Hepatocyte (in vitro differentiated cells): ENCODE measurements around the gene UBAP2. TPM values are rescaled to one million over a fixed set of nuclear protein-coding genes. Genes with fewer than 3 reads are reported as not detected.

ENCODE experiments used
- DNase-seq: peaks from one replicate; pipeline ENCODE4 v3.0.0-alpha.2; 2016; ENCODE audit warnings: low spot score
- H2AFZ ChIP-seq: fragments of 200-600 bp; sonication (generic); 2 replicates; pipeline ENCODE4 v1.6.0; 2016; ENCODE audit warnings: antibody characterized with exemption, mild to moderate bottlenecking
- H3K27ac ChIP-seq: fragments of 200-600 bp; sonication (generic); 2 replicates; pipeline ENCODE4 v1.5.1; 2016; ENCODE audit warnings: mild to moderate bottlenecking
- H3K27me3 ChIP-seq: fragments of 200-600 bp; sonication (generic); 2 replicates; pipeline ENCODE4 v1.6.1; 2016
- H3K36me3 ChIP-seq: fragments of 200-600 bp; sonication (generic); replicated peaks from 2 replicates; pipeline ENCODE4 v1.5.1; 2016; ENCODE audit warnings: low read depth; ENCODE audit not compliant: insufficient read depth
- H3K4me1 ChIP-seq: fragments of 200-600 bp; sonication (generic); 2 replicates; pipeline ENCODE4 v1.5.1; 2016; ENCODE audit warnings: mild to moderate bottlenecking, moderate library complexity; ENCODE audit not compliant: insufficient read depth
- H3K4me2 ChIP-seq: fragments of 200-600 bp; sonication (generic); 2 replicates; pipeline ENCODE4 v1.6.0; 2016
- H3K4me3 ChIP-seq: fragments of 200-600 bp; sonication (generic); 2 replicates; pipeline ENCODE4 v1.5.1; 2016; ENCODE audit warnings: mild to moderate bottlenecking
- H3K79me2 ChIP-seq: fragments of 200-600 bp; sonication (generic); 2 replicates; pipeline ENCODE4 v1.6.0; 2017; ENCODE audit warnings: mild to moderate bottlenecking
- H3K9me2 ChIP-seq: fragments of 200-600 bp; sonication (generic); replicated peaks from 2 replicates; pipeline ENCODE4 v1.6.0; 2017; ENCODE audit warnings: mild to moderate bottlenecking; ENCODE audit not compliant: insufficient read depth
- H3K9me3 ChIP-seq: fragments of 200-600 bp; sonication (generic); 2 replicates; pipeline ENCODE4 v1.5.1; 2016; ENCODE audit warnings: low read depth, mild to moderate bottlenecking
- H4K20me1 ChIP-seq: fragments of 200-600 bp; sonication (generic); 2 replicates; pipeline ENCODE4 v1.6.0; 2016; ENCODE audit warnings: mild to moderate bottlenecking; ENCODE audit not compliant: insufficient read depth, poor library complexity, severe bottlenecking
- EZH2 ChIP-seq: fragments of 200-600 bp; sonication (generic); IDR thresholded peaks from 2 replicates; pipeline ENCODE4 v1.6.1; 2016; ENCODE audit warnings: antibody characterized with exemption, mild to moderate bottlenecking, borderline replicate concordance
- EZH2phosphoT487 ChIP-seq: fragments of 200-600 bp; sonication (generic); IDR thresholded peaks from one replicate; pipeline ENCODE4 v1.6.1; 2018; ENCODE audit warnings: antibody characterized with exemption, mild to moderate bottlenecking, low read depth, moderate library complexity; ENCODE audit not compliant: unreplicated experiment, severe bottlenecking
- WGBS: methylation state at CpG from one replicate; pipeline ENCODE4 v1.1.6; 2016; ENCODE audit warnings: low lambda C conversion rate; ENCODE audit errors: missing lambda C conversion rate; 5-methylcytosine and 5-hydroxymethylcytosine counted together
- polyA plus RNA-seq: library from polyadenylated mRNA; unstranded; fragments of >200 nt; fragmentation: Nextera tagmentation; extraction: Ambion mirVana; gene quantifications from 2 replicates; pipeline ENCODE4 v1.2.1, GENCODE V29; 2016
- total RNA-seq: library from RNA; depleted of rRNA; stranded (reverse); fragments of >200 nt; gene quantifications from 2 replicates; pipeline ENCODE4 v1.2.3, GENCODE V29; 2014
- TF ChIP-seq, protein P1 (sequence below): fragments of 200-600 bp; sonication (generic); IDR thresholded peaks from 2 replicates; pipeline ENCODE4 v1.5.1; 2016; ENCODE audit warnings: antibody characterized with exemption, mild to moderate bottlenecking; ENCODE audit not compliant: poor library complexity

Gene UBAP2
- total and polyA plus RNA-seq, 2 experiments from 2014 or later, result 22.4 to 24.9 TPM

DNA sequence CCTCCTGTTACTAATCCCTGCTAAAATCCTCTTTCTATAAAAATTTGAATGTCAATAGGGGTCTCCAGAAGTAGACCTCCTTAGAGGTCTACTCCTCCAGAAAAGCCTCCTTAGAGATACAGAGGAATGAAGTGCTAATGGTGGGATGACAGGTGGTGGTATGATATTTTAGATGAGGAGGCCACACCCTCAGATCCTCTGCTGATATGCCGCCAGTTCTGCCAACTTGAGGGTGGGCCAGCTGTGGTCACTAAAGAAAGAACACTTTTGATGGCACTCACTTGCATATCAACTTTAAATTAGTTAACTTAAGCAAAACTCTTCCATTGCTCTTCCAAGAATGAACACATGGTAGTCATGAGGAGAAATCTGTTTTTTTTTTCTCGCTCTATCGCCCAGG, 16.9 kb upstream of the UBAP2 start:
- Histone ChIP-seq H3K4me2 (no peak overlapping the region), H3K27me3 (no peaks in the 10 kb centered on the region), H3K9me2 (no peaks in the 10 kb centered on the region), H3K36me3 (no peaks in the 10 kb centered on the region), H2AFZ (no peak overlapping the region), H3K27ac (no peak overlapping the region), H4K20me1 (no peaks in the 10 kb centered on the region), H3K4me3 (no peak overlapping the region), H3K9me3 (no peaks in the 10 kb centered on the region), H3K79me2 (no peaks in the 10 kb centered on the region), H3K4me1 (peaks cover 5% of the 10 kb centered on the region)
- TF ChIP-seq EZH2phosphoT487 (no peak), EZH2 (no peak)
- TF ChIP-seq, protein P1, sequence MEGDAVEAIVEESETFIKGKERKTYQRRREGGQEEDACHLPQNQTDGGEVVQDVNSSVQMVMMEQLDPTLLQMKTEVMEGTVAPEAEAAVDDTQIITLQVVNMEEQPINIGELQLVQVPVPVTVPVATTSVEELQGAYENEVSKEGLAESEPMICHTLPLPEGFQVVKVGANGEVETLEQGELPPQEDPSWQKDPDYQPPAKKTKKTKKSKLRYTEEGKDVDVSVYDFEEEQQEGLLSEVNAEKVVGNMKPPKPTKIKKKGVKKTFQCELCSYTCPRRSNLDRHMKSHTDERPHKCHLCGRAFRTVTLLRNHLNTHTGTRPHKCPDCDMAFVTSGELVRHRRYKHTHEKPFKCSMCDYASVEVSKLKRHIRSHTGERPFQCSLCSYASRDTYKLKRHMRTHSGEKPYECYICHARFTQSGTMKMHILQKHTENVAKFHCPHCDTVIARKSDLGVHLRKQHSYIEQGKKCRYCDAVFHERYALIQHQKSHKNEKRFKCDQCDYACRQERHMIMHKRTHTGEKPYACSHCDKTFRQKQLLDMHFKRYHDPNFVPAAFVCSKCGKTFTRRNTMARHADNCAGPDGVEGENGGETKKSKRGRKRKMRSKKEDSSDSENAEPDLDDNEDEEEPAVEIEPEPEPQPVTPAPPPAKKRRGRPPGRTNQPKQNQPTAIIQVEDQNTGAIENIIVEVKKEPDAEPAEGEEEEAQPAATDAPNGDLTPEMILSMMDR, result no peak
- WGBS, result 98% methylated on average over 3 of the region's 3 CpGs
- DNase-seq, result no peak

DNA sequence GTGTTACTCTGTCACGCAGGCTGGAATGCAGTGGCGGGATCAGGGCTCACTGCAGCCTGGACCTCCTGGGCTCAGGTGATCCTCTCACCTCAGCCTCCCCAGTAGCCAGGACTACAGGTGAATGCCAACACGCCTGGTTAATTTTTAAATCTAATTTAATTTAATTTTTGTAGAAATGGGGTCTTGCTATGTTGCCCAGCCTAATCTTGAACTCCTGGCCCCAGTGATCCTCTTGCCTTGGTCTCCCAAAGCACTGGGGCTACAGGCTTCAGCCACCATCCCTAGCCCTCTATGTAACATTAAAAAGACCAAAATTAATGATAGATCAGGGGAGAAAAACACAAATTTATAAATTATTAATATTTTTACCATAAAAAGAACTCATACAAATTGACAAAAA, 11.3 kb upstream of the UBAP2 start:
- Histone ChIP-seq H3K27ac (no peak overlapping the region), H3K4me3 (no peak overlapping the region), H3K79me2 (no peaks in the 10 kb centered on the region), H3K36me3 (no peaks in the 10 kb centered on the region), H3K9me3 (no peaks in the 10 kb centered on the region), H4K20me1 (no peaks in the 10 kb centered on the region), H3K4me2 (no peak overlapping the region), H3K4me1 (no peaks in the 10 kb centered on the region), H3K27me3 (no peaks in the 10 kb centered on the region), H3K9me2 (no peaks in the 10 kb centered on the region), H2AFZ (no peak overlapping the region)
- no peak for DNase-seq
- WGBS, result 89% methylated on average over 3 of the region's 3 CpGs
- TF ChIP-seq, protein P1, result no peak
- no peak for TF ChIP-seq EZH2phosphoT487
- no peak for TF ChIP-seq EZH2

DNA sequence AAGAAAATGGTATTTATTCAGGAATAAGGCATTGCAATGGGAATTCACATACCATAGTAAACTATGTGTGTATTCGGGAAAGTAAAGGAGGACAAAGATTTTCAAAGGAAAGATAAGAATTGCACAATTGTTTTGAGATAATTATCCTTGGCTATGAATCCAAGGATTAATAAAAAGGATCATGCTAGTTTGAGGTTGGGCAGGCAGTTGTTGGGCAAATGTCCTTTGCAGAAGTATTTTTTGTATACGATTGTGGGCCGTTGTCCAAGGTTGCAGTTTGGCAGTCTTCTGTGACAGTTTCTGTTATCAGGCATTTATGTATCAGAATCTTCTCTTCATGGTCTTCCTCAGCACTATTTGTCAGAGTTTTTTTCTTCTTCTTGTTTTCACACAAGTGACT, 10.6 kb upstream of the UBAP2 start:
- no peak overlapping the region for H2AFZ ChIP-seq
- peak overlapping the region; percentile 5 for H3K4me2 ChIP-seq
- 57% methylated on average over 3 of the region's 3 CpGs for WGBS
- no peak overlapping the region for H3K27ac ChIP-seq
- H3K36me3 ChIP-seq, result no peaks in the 10 kb centered on the region
- no peaks in the 10 kb centered on the region for H4K20me1 ChIP-seq
- no peaks in the 10 kb centered on the region for H3K9me3 ChIP-seq
- H3K4me1 ChIP-seq, result no peaks in the 10 kb centered on the region
- no peaks in the 10 kb centered on the region for H3K27me3 ChIP-seq
- DNase-seq, result no peak
- no peaks in the 10 kb centered on the region for H3K9me2 ChIP-seq
- no peak overlapping the region for H3K4me3 ChIP-seq
- TF ChIP-seq EZH2, result no peak
- TF ChIP-seq EZH2phosphoT487, result no peak
- TF ChIP-seq, protein P1, result no peak
- no peaks in the 10 kb centered on the region for H3K79me2 ChIP-seq
